IMR-90 (cell line): Measurements from ENCODE around the gene HOXD10. TPM values are rescaled to one million over a fixed set of nuclear protein-coding genes. Genes with fewer than 3 reads are reported as not detected.

ENCODE experiments used
- ATAC-seq: fragments of 200-7000 bp; cut with Tn5 transposase; 2 replicates; pipeline ENCODE4 v1.9.1; 2020; ENCODE audit warnings: low read depth, mild to moderate bottlenecking, moderate library complexity
- BruUV-seq: library from RNA; stranded (reverse); fragments of 400-500 nt; replicated peaks from 2 replicates; lab custom pipeline; 2021; lab: Mats Ljungman, UMichigan
- CTCF ChIA-PET: fragments of 300-600 bp; formaldehyde crosslinking; extraction: SDS; loops from one replicate; lab custom pipeline; 2021; ENCODE audit warnings: antibody characterized with exemption; lab: Yijun Ruan, JAX
- POLR2A ChIA-PET: fragments of 300-600 bp; sonication (Branson Sonifier 250); formaldehyde crosslinking; loops from one replicate; lab custom pipeline; 2022; ENCODE audit warnings: antibody characterized with exemption; ENCODE audit not compliant: unreplicated experiment; lab: Charles Lee
- DNase-seq: peaks from one replicate; pipeline ENCODE4 v3.0.0; 2013
- H2AFZ ChIP-seq: replicated peaks from 2 replicates; pipeline ENCODE3; 2013; ENCODE audit warnings: low read length, mild to moderate bottlenecking; ENCODE audit not compliant: poor library complexity
- H2AK5ac ChIP-seq: 2 replicates; pipeline ENCODE4 v1.6.1; 2013; ENCODE audit warnings: low read depth, low read length, inconsistent platforms
- H2AK9ac ChIP-seq: replicated peaks from 2 replicates; pipeline ENCODE3; 2013; ENCODE audit warnings: mild to moderate bottlenecking, low read depth, low read length, moderate library complexity; ENCODE audit not compliant: poor library complexity
- H2BK120ac ChIP-seq: 2 replicates; pipeline ENCODE4 v1.6.1; 2013; ENCODE audit warnings: low read depth, low read length, inconsistent platforms
- H2BK15ac ChIP-seq: 3 replicates; pipeline ENCODE4 v1.6.1; 2013; ENCODE audit warnings: low read depth, low read length, inconsistent platforms
- H2BK20ac ChIP-seq: 2 replicates; pipeline ENCODE4 v1.6.1; 2013; ENCODE audit warnings: low read depth, mild to moderate bottlenecking, inconsistent platforms, low read length, moderate library complexity
- H2BK5ac ChIP-seq: 2 replicates; pipeline ENCODE4 v1.6.1; 2013; ENCODE audit warnings: mild to moderate bottlenecking, low read depth, low read length, inconsistent platforms; ENCODE audit not compliant: poor library complexity, severe bottlenecking
- H3K14ac ChIP-seq: replicated peaks from 2 replicates; pipeline ENCODE4 v1.6.1; 2013; ENCODE audit warnings: low read depth, low read length, inconsistent platforms
- H3K18ac ChIP-seq: 2 replicates; pipeline ENCODE4 v1.6.1; 2013; ENCODE audit warnings: low read depth, low read length, control low read depth
- H3K23ac ChIP-seq: 2 replicates; pipeline ENCODE4 v1.6.1; 2013; ENCODE audit warnings: low read depth, low read length, inconsistent platforms
- H3K27ac ChIP-seq: 2 replicates; pipeline ENCODE4 v1.5.1; 2013; ENCODE audit warnings: mild to moderate bottlenecking, control low read depth, low read length; ENCODE audit not compliant: insufficient read depth
- H3K27me3 ChIP-seq: 2 replicates; pipeline ENCODE4 v1.6.1; 2013; ENCODE audit warnings: low read length; ENCODE audit not compliant: control insufficient read depth, insufficient read depth
- H3K36me3 ChIP-seq: 2 replicates; pipeline ENCODE4 v1.6.1; 2013; ENCODE audit warnings: low read length, mixed read lengths; ENCODE audit not compliant: control insufficient read depth, insufficient read depth
- H3K4ac ChIP-seq: 2 replicates; pipeline ENCODE4 v1.6.1; 2013; ENCODE audit warnings: low read depth, low read length, inconsistent platforms
- H3K4me1 ChIP-seq: 2 replicates; pipeline ENCODE4 v1.6.1; 2013; ENCODE audit warnings: low read length, mixed read lengths; ENCODE audit not compliant: control insufficient read depth, insufficient read depth
- H3K4me2 ChIP-seq: 2 replicates; pipeline ENCODE4 v1.6.1; 2013; ENCODE audit warnings: low read depth, mild to moderate bottlenecking, control low read depth, low read length, moderate library complexity
- H3K4me3 ChIP-seq: 2 replicates; pipeline ENCODE4 v1.5.1; 2013; ENCODE audit warnings: low read depth, mild to moderate bottlenecking, control low read depth, low read length, moderate library complexity; ENCODE audit not compliant: insufficient read depth
- H3K56ac ChIP-seq: 2 replicates; pipeline ENCODE4 v1.6.1; 2013; ENCODE audit warnings: low read length, inconsistent platforms; ENCODE audit not compliant: insufficient read depth; ENCODE audit errors: extremely low read depth
- H3K79me1 ChIP-seq, 2 experiments: 2 replicates each; pipeline ENCODE4 v1.6.1; 2013; ENCODE audit warnings: low read length in 2 of 2, inconsistent platforms in 1 of 2, low read depth in 1 of 2
- H3K9ac ChIP-seq: 2 replicates; pipeline ENCODE4 v1.6.1; 2013; ENCODE audit warnings: low read depth, low read length, control low read depth
- H3K9me1 ChIP-seq: 2 replicates; pipeline ENCODE4 v1.6.1; 2013; ENCODE audit warnings: low read length, inconsistent platforms; ENCODE audit not compliant: insufficient read depth
- H3K9me3 ChIP-seq: 2 replicates; pipeline ENCODE4 v1.6.1; 2013; ENCODE audit warnings: low read length; ENCODE audit not compliant: control insufficient read depth, insufficient read depth
- H4K20me1 ChIP-seq: 2 replicates; pipeline ENCODE4 v1.6.1; 2013; ENCODE audit warnings: low read length, inconsistent platforms; ENCODE audit not compliant: insufficient read depth
- H4K5ac ChIP-seq: 2 replicates; pipeline ENCODE4 v1.6.1; 2013; ENCODE audit warnings: mild to moderate bottlenecking, low read depth, low read length, control low read depth
- H4K8ac ChIP-seq, 2 experiments: 2 replicates each; pipeline ENCODE4 v1.6.1; 2013; ENCODE audit warnings: low read depth in 2 of 2, low read length in 2 of 2, control low read depth in 1 of 2, inconsistent platforms in 1 of 2
- H4K91ac ChIP-seq: 2 replicates; pipeline ENCODE4 v1.6.1; 2013; ENCODE audit warnings: low read depth, low read length, inconsistent platforms; ENCODE audit not compliant: insufficient read depth
- MAZ ChIP-seq: IDR thresholded peaks from 2 replicates; pipeline ENCODE4 v1.6.1; 2012; ENCODE audit warnings: low read depth, mild to moderate bottlenecking, low read length, improper control_type of control experiment, moderate library complexity, borderline replicate concordance
- USF2 ChIP-seq: fragments of 150-350 bp; IDR thresholded peaks from 2 replicates; pipeline ENCODE4 v1.6.1; 2017; ENCODE audit warnings: mild to moderate bottlenecking, antibody characterized with exemption, low read length, low read depth
- WGBS, 2 experiments: methylation state at CpG; one replicate each; pipeline versions ENCODE4 v1.1.5 to v1.1.7; 2013; ENCODE audit warnings: missing lambda C conversion rate in 2 of 2; ENCODE audit not compliant: insufficient read length in 1 of 2; ENCODE audit errors: extremely low coverage in 2 of 2; 5-methylcytosine and 5-hydroxymethylcytosine counted together
- dilution Hi-C: fragments of 300-500 bp; cut with HindIII; formaldehyde crosslinking; loops from one replicate; pipeline ENCODE4 v1.14.3; 2018; ENCODE audit warnings: low sequenced_read_pairs; ENCODE audit not compliant: unreplicated experiment
- in situ Hi-C: fragments of 300-500 bp; cut with MboI; formaldehyde crosslinking; loops from 3 replicates; pipeline ENCODE4 v1.14.3; 2019; ENCODE audit warnings: low sequenced_read_pairs, inconsistent platforms, mixed read lengths
- intact Hi-C: fragments of 100-400 bp; cut with micrococcal nuclease; formaldehyde crosslinking; loops from 2 replicates; pipeline ENCODE4 v1.10.0; 2022
- polyA plus RNA-seq, 3 experiments: library from polyadenylated mRNA; depleted of rRNA; stranded (reverse); fragments of >200 nt; gene quantifications; 2 replicates each; pipeline ENCODE4 v1.2.3, GENCODE V29; 2012; ENCODE audit warnings: low replicate concordance in 1 of 3
- total RNA-seq: library from RNA; depleted of rRNA; stranded (reverse); fragments of >200 nt; gene quantifications from 2 replicates; pipeline ENCODE4 v1.2.3, GENCODE V29; 2012
- TF ChIP-seq, protein P1 (sequence below): fragments of 150-350 bp; IDR thresholded peaks from 2 replicates; pipeline ENCODE4 v1.6.1; 2016; ENCODE audit warnings: low read depth, mild to moderate bottlenecking, low read length, moderate library complexity, borderline replicate concordance

Gene HOXD10
- total and polyA plus RNA-seq, 2 of the 4 experiments (the other 2 are of a cell fraction), result not detected

- Histone ChIP-seq H3K27ac (no peak overlapping the region), H3K4me1 (peaks cover 3% of the 10 kb centered on the region; the same call in 1 of the 2 replicates), H3K79me1 (no peaks in the 10 kb centered on the region), H3K9me3 (peaks cover 1% of the 10 kb centered on the region), H2BK20ac (no peak overlapping the region), H4K20me1 (no peaks in the 10 kb centered on the region), H2AK5ac (no peak overlapping the region), H3K4me2 (no peak overlapping the region), H3K4me3 (no peak overlapping the region), H3K9me1 (no peaks in the 10 kb centered on the region), H3K23ac (no peak overlapping the region), H4K8ac (no peak overlapping the region), H4K5ac (no peak overlapping the region), H3K14ac (no peak overlapping the region), H3K36me3 (no peaks in the 10 kb centered on the region), H2BK5ac (no peak overlapping the region), H2AK9ac (no peak overlapping the region), H3K18ac (no peak overlapping the region), H2AFZ (no peak overlapping the region), H3K4ac (no peak overlapping the region), H4K91ac (no peak overlapping the region), H3K56ac (no peak overlapping the region), H2BK120ac (no peak overlapping the region), H3K9ac (no peak overlapping the region), H2BK15ac (no peak overlapping the region), H3K27me3 (peaks cover 93% of the 10 kb centered on the region)
- DNase-seq, result no peak
- dilution Hi-C loops, result no loop called here
- no peak for ATAC-seq
- WGBS, 2 experiments, result no CpG with 5 or more reads among the region's 35 CpGs
- in situ Hi-C loops, result loop anchor here (10.0 to 25.0 kb wide), 4 partner anchors 414 to 1361 kb away; no protein-coding TSS in a partner anchor
- no TSS peak for BruUV-seq
- TF ChIP-seq USF2 (no peak), MAZ (no peak)
- TF ChIP-seq, protein P1, sequence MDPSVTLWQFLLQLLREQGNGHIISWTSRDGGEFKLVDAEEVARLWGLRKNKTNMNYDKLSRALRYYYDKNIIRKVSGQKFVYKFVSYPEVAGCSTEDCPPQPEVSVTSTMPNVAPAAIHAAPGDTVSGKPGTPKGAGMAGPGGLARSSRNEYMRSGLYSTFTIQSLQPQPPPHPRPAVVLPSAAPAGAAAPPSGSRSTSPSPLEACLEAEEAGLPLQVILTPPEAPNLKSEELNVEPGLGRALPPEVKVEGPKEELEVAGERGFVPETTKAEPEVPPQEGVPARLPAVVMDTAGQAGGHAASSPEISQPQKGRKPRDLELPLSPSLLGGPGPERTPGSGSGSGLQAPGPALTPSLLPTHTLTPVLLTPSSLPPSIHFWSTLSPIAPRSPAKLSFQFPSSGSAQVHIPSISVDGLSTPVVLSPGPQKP, result no peak
- CTCF ChIA-PET, result interaction anchor here (0.8 to 3.9 kb wide), 6 partner anchors 10 to 847 kb away, joined by 3 to 13 read pairs (median 6); no protein-coding TSS in a partner anchor
- POLR2A ChIA-PET, result no interaction called here
- intact Hi-C loops, result loop anchor here (5.0 to 10.0 kb wide), 3 partner anchors 846 to 1394 kb away; no protein-coding TSS in a partner anchor
Observed at GRCh38 chr2:176098366-176099158, 18.0 kb upstream of the HOXD10 start.
